GM08714 (cell line): ENCODE data around the gene FLNB.

Source experiments
- H3K4me3 ChIP-seq: fragments of 200-500 bp; sonication (Bioruptor generic); 2 replicates; pipeline ENCODE4 v1.5.1; 2014; ENCODE audit warnings: mild to moderate bottlenecking, low read length, inconsistent platforms
- ZNF274 ChIP-seq: IDR thresholded peaks from 2 replicates; pipeline ENCODE4 v1.6.1; 2012; ENCODE audit warnings: mild to moderate bottlenecking, low read depth, low read length

FLNB gene

DNA sequence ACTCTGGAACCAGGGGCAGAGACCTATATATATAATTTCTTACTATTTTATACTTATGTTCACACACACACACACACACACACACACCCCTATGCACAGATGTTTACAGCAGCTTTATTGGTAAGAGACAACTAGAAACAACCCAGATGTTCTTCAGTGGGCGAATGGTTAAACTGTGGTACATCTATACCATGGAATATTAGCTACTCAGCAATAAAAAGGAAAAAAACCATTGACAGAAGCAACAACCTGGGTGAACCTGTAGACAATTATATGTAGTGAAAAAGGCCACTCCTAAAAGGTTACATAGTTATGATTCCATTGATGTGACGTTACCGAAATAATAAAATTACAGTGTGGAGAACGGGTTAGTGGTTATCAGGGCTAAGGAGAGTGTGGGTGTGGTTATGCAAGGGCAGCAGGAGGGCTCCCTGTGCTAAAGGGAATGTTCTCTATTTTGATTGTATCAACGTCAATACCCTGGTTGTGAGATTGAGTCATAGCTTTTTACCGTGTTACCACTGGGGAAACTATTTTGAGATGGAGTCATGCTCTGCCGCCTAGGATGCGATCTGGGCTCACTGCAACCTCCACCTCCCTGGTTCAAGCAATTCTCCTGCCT, 85.5 kb downstream of the FLNB start:
- TF ChIP-seq ZNF274: no peak
- no peak overlapping the region for H3K4me3 ChIP-seq

GRCh38 chr3:58094657-58095056, 86.4 kb downstream of the FLNB start:
- no peak for TF ChIP-seq ZNF274
- H3K4me3 ChIP-seq: no peak overlapping the region

GRCh38 chr3:58095603-58096138, 87.4 kb downstream of the FLNB start:
- no peak overlapping the region for H3K4me3 ChIP-seq
- no peak for TF ChIP-seq ZNF274

- TF ChIP-seq ZNF274: no peak
Observed at GRCh38 chr3:58098531-58098930, 90.3 kb downstream of the FLNB start.

DNA sequence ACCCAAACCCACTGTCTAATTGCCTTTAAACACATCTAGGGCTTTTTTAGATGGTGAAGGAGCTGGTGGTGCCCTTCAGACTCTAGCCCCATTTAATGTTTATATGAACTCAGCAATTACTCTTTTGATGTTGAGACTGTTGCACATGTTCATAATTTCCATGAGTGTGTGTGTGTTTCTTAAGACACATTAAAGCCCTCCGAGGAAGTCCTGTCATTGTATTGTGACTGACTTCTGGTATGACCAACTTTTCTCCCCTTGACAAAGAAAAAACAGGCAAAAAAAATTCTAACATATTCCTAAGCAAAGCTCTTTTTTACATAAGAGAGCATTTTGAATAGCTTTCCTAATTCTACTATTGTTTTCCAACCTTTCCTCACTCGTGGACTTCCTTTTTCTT, 91.6 kb downstream of the FLNB start:
- H3K4me3 ChIP-seq: no peak overlapping the region
- TF ChIP-seq ZNF274: no peak

More at GRCh38 chr3:58098531-58098930, 90.3 kb downstream of the FLNB start:
- H3K4me3 ChIP-seq: no peak overlapping the region

DNA sequence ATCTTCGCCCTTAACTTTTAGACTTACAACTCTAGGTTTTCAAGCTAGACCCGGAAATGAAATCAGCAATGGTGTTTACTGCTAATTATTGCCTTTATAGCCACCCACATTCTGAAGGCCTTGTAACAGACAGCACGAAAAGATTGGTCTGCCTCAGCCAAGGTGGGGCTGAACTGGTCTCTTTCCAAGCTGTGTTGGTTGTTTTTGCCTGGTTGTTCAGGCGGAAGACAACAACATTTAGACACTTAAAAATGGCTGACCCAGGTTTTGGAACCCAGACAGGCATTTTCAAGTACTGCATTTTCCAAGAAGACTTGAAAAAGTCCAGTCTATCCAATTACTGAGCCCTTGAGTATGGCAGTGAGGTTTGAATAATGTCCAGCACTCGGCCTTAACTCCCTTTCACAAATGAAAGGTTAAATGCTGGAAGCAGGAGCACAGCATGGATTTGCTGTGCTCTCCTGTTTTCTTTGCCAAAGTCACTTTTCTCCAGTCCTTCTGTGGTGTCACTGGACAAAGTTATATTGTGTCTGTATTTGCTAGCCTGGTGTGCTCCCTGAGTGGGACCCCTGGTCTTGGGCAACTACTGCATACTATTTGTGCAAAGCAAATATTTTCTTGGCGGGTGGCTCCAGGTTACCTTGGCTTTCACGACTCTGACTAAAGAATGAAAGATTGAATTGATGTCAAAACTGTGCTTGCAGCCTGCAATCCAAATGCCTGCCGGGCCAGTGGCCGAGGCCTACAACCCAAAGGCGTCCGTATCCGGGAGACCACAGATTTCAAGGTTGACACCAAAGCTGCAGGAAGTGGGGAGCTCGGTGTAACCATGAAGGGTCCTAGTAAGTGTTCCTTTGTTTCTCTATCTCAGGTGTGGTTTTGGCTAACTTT, 93.5 kb downstream of the FLNB start:
- no peak overlapping the region for H3K4me3 ChIP-seq
- no peak for TF ChIP-seq ZNF274

DNA sequence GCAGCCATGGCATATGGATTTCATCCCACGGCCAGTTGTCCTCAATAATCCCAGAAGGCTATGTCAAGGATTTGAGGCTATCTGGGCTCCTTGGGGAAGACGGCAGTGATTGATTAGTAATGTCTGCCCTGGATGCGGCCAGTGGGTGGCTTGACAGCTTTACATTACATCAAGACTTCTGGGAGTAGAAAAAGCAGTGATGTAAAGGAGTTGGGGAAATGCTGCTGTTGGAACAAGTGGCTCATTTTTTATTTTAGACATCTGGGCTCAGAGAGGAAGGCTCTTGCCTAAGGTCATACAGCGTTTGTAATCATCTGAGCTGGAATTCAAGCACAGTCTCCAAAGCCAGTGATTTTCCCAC, 94.1 kb downstream of the FLNB start:
- TF ChIP-seq ZNF274: no peak
- H3K4me3 ChIP-seq: no peak overlapping the region

DNA sequence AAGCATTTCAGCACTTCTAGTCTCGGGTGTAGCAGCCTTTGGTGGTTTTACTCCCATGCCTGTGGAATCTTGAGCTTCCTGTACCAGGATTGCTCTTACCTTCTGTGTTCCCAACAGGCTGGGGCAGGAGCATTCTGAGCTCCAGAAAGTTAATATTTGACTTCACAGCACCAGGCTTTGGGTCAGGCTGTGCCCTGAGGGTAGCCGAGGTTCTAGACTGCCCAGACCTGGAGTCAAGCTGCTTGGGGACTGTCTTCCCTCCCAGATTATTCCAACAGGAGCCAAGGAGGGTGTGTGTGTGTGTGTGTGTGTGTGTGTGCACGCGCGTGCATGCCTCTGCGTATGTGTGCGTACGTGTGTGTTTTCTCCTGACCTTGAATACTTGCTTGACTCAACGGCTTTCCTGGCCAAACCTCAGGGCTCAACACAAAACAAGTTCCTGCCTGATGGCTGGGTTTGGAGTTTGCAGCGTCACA, 94.8 kb downstream of the FLNB start:
- no peak overlapping the region for H3K4me3 ChIP-seq
- no peak for TF ChIP-seq ZNF274

DNA sequence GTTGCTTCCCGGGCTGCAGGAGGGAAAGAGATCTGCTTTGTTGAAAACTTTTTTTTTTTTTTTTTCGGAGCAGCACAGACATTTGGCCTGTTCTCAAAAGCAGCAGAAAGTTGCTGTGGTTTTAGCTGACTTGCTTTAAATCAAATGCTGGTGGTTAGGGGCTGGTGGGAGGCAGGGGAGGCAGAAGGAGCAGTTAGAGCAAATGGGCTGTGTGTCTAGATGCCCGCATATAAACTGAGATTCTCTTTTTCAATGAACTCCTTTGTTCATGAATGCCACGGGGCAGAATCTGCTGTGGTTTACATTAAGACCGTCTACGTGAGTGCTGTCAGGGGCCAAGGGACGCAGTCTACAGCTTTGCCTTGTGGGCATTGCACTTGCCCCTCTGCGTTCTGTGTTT, 95.9 kb downstream of the FLNB start:
- TF ChIP-seq ZNF274: no peak
- no peak overlapping the region for H3K4me3 ChIP-seq

DNA sequence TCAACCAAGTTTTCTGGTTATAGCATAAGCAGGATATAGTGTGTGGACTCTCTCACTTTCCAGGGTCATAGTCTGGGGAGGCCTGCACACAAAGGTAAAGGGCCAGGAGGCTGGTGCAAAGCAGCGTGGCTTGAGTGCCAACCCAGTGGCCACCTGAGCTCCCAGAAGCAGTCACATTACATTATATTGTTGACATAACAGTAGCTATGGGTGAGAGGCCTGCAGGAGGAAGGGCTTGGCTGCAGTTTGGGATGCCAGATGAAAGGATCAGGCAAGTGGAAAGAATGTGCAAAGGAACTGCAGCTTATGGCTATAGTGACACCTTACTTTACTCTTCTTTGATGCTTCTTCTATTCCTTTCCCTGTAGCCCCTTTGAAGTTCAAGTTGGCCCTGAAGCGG, 96.5 kb downstream of the FLNB start:
- TF ChIP-seq ZNF274: no peak
- H3K4me3 ChIP-seq: no peak overlapping the region

DNA sequence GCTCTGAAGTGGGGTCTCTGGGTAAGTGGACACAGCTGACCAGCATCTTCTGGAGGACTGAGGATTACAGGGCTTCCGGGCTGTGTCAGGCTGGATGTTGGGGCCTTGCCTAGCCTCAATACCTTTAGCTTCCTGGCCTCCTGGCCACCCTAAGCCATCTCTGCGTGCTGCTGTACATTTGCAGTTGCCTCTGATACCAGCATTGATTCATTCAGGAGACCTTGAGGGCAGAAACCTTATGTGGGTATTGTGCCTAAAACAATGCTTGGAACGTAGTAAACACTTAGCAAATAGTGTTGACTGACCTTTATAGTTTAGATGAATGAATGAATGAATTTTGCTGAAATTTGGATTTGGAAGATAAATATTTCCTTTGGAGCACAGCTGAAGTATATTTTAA, 97.0 kb downstream of the FLNB start:
- TF ChIP-seq ZNF274: no peak
- H3K4me3 ChIP-seq: no peak overlapping the region

GRCh38 chr3:58106061-58106460, 97.8 kb downstream of the FLNB start:
- no peak overlapping the region for H3K4me3 ChIP-seq
- TF ChIP-seq ZNF274: no peak

- TF ChIP-seq ZNF274: no peak
- H3K4me3 ChIP-seq: no peak overlapping the region
Observed at GRCh38 chr3:58106640-58107039, 98.4 kb downstream of the FLNB start.

DNA sequence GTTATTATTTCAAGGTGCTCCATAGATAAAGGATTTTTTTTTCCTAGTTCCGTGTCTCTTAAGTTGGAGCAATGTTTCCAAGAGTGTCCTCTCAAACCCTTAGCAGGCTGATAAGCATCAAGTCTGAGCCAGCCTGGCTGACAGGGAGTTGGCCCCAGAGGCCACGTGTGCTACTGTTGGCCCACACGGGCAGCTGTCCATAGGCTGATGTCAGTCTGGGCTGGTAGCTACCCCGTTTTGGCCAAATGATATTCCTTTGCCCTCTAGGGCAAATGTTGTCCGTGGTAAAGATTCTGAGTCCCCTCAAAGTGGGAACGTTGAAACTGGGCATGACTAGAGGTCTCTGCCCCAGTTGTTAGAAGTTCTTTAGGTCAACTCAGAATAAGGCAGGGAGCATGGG, 99.4 kb downstream of the FLNB start:
- TF ChIP-seq ZNF274: no peak
- no peak overlapping the region for H3K4me3 ChIP-seq

DNA sequence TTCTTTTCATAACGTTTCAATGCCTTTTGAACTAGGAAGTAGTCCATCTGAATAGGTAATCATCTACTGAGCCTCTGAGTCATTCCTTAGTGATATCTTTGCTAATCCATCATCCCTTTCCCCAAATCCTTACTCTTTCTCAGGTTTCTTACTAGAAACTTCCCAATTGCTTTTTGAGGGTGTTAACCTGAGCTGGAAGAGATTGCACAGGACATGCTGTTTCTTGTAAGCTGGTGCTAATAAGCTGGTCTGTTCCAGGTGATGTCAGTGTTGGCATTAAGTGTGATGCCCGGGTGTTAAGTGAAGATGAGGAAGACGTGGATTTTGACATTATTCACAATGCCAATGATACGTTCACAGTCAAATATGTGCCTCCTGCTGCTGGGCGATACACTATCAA, 101.5 kb downstream of the FLNB start:
- TF ChIP-seq ZNF274: no peak
- H3K4me3 ChIP-seq: no peak overlapping the region
